Lung (tissue), 16 donors: ENCODE data around the gene TCF7. TPM values are rescaled to one million over a fixed set of nuclear protein-coding genes. Genes with fewer than 3 reads are reported as not detected.

ENCODE experiments used
- ATAC-seq: fragments of 200-7000 bp; cut with Tn5 transposase; one replicate; pipeline ENCODE4 v1.9.1; 2020; ENCODE audit warnings: moderate number of reproducible peaks; ENCODE audit not compliant: insufficient read depth, low FRiP score
- DNase-seq, 3 donors: peaks; one replicate each; pipeline ENCODE4 v3.0.0-alpha.2; 2013 to 2017
- H3K27ac ChIP-seq, 2 donors: one replicate each; pipeline ENCODE4 v1.5.1; 2013; ENCODE audit warnings: mild to moderate bottlenecking in 2 of 2, moderate library complexity in 2 of 2, control low read depth in 1 of 2, inconsistent platforms in 1 of 2, low read depth in 1 of 2, low read length in 1 of 2
- H3K27me3 ChIP-seq, 3 donors: one replicate each; pipeline ENCODE4 v1.5.1; 2013; ENCODE audit warnings: low read length in 2 of 3; ENCODE audit not compliant: control insufficient read depth in 3 of 3, insufficient read depth in 3 of 3
- H3K36me3 ChIP-seq, 4 donors: one replicate each; pipeline ENCODE4 v1.5.1; 2013; ENCODE audit warnings: low read length in 4 of 4, mild to moderate bottlenecking in 1 of 4, moderate library complexity in 1 of 4; ENCODE audit not compliant: control insufficient read depth in 4 of 4, insufficient read depth in 4 of 4
- H3K4me1 ChIP-seq, 5 donors: one replicate each; pipeline ENCODE4 v1.5.1; 2013; ENCODE audit warnings: low read length in 5 of 5, mild to moderate bottlenecking in 2 of 5, moderate library complexity in 1 of 5; ENCODE audit not compliant: control insufficient read depth in 5 of 5, insufficient read depth in 5 of 5
- H3K4me3 ChIP-seq: one replicate; pipeline ENCODE4 v1.5.1; 2013; ENCODE audit warnings: mild to moderate bottlenecking, control low read depth, moderate library complexity
- H3K9ac ChIP-seq, 2 donors: one replicate each; pipeline ENCODE4 v1.5.1; 2013; ENCODE audit warnings: low read length in 2 of 2, control low read depth in 1 of 2; ENCODE audit not compliant: insufficient read depth in 1 of 2
- H3K9me3 ChIP-seq, 4 donors: one replicate each; pipeline ENCODE4 v1.5.1; 2013; ENCODE audit warnings: low read length in 3 of 4, mild to moderate bottlenecking in 1 of 4, moderate library complexity in 1 of 4; ENCODE audit not compliant: control insufficient read depth in 4 of 4, insufficient read depth in 3 of 4
- CTCF ChIP-seq: IDR thresholded peaks from 2 replicates; pipeline ENCODE4 v1.5.1; 2012; ENCODE audit warnings: mild to moderate bottlenecking; ENCODE audit errors: control extremely low read depth, extremely low read depth
- WGBS, 2 donors: extraction: QIAGEN DNeasy Blood & Tissue Kit; methylation state at CpG; one replicate each; pipeline ENCODE4 v1.1.7; 2013; 5-methylcytosine and 5-hydroxymethylcytosine counted together
- long read RNA-seq, 5 donors: transcript quantifications; one replicate each; lab custom pipeline, GENCODE V29; 2026
- polyA plus RNA-seq, 2 donors: library from polyadenylated mRNA; stranded (reverse); fragments of 200-250 nt; gene quantifications; one replicate each; pipeline ENCODE4 v1.2.1, GENCODE V29; 2013
- total RNA-seq, 2 donors: library from RNA; depleted of rRNA in 1 of 2; stranded (reverse); fragments of >200 nt in 1 of 2; gene quantifications; one replicate each; pipeline ENCODE4 v1.2.1, GENCODE V29; 2014 to 2021
- donor health status: control.
- donor health status: control.
- donor health status: Bipolar disorder and iron deficiency.
- donor health status: healthy.
- donor health status: DM: yes; HTN: yes; CAD: no.

TCF7 gene
- 1 to 10 TPM; 3.7 to 6.0 TPM for total RNA-seq
- 1 to 10 TPM; 2.9 to 3.1 TPM for polyA plus RNA-seq
- long read RNA-seq, donor 1, partial matches to known transcripts: 700 of 717 reads
- long read RNA-seq, donor 1, other reads (novel, unspliced or antisense): 13 of 717 reads
- long read RNA-seq, donor 2, partial matches to known transcripts: 0 of 2 reads
- long read RNA-seq, donor 2, other reads (novel, unspliced or antisense): 0 of 2 reads
- long read RNA-seq, donor 3, partial matches to known transcripts: 0 of 2 reads
- long read RNA-seq, donor 3, other reads (novel, unspliced or antisense): 0 of 2 reads
- long read RNA-seq, donor 4, partial matches to known transcripts: 0 of 1 reads
- long read RNA-seq, donor 4, other reads (novel, unspliced or antisense): 0 of 1 reads
- long read RNA-seq, donor 5, partial matches to known transcripts: 780 of 840 reads
- long read RNA-seq, donor 5, other reads (novel, unspliced or antisense): 55 of 840 reads

GRCh38 chr5:134113902-134114875 is at the start of gene TCF7:
Gene TCF7, plus strand, starts transcription at chr5:134114681. Its CDS starts 226 bp downstream, at chr5:134114907.
- no peak for TF ChIP-seq CTCF
- DNase-seq (peak; percentile 87 to 90 (median 89)), ATAC-seq (peak; percentile 91)
- Histone ChIP-seq H3K27ac (peak within 1 kb of the TSS in 1 of 2 donors; percentile 33), H3K4me3 (peak within 1 kb of the TSS; percentile 54), H3K36me3 (peaks cover 0 to 2% (median 0%) of the 10 kb centered on the region in 4 donors), H3K9ac (peak within 1 kb of the TSS in 1 of 2 donors; percentile 17), H3K27me3 (peaks cover 0 to 11% (median 10%) of the 10 kb centered on the region in 3 donors), H3K4me1 (peaks cover 0 to 15% (median 4%) of the 10 kb centered on the region in 5 donors), H3K9me3 (no peaks in the 10 kb centered on the region)
- whole genome bisulfite sequencing, 2 donors: 2 to 3% methylated on average over 57 to 90 of the region's 90 CpGs

- no peak for ATAC-seq
Measured at GRCh38 chr5:134069553-134069952, 44.9 kb upstream of the TCF7 start.

More at GRCh38 chr5:134069553-134069952, 44.9 kb upstream of the TCF7 start:
- peaks cover 0 to 6% (median 4%) of the 10 kb centered on the region in 5 donors for H3K4me1 ChIP-seq
- H3K27me3 ChIP-seq: no peaks in the 10 kb centered on the region
- TF ChIP-seq CTCF: no peak
- H3K9ac ChIP-seq: no peak overlapping the region
- no peaks in the 10 kb centered on the region for H3K36me3 ChIP-seq
- H3K27ac ChIP-seq: no peak overlapping the region
- WGBS, 2 donors: 92 to 94% methylated on average over 6 of the region's 6 CpGs
- DNase-seq: no peak
- no peak overlapping the region for H3K4me3 ChIP-seq
- peaks cover 0 to 2% (median 0%) of the 10 kb centered on the region in 4 donors for H3K9me3 ChIP-seq
